DOHH2 (cell line): ENCODE results near the gene RNF4.
"Not testable (repeated sequence)": the region's sequence is repeated elsewhere in the genome, so short reads cannot be mapped to it uniquely, and the experiment has no call there.

Experiments
- H3F3A ChIP-seq: fragments of 200-600 bp; sonication (generic), shearing (Covaris generic); 2 replicates; pipeline ENCODE4 v1.6.0; 2016; ENCODE audit warnings: antibody characterized with exemption, mild to moderate bottlenecking; ENCODE audit not compliant: control insufficient read depth, insufficient read depth
- H3K27ac ChIP-seq: fragments of 200-600 bp; sonication (generic); 2 replicates; pipeline ENCODE4 v1.5.1; 2014; ENCODE audit warnings: low read depth, mild to moderate bottlenecking, low read length, moderate library complexity
- H3K27me3 ChIP-seq: fragments of 200-600 bp; sonication (generic); 2 replicates; pipeline ENCODE4 v1.6.1; 2014; ENCODE audit warnings: mild to moderate bottlenecking, low read length, mixed read lengths; ENCODE audit not compliant: control insufficient read depth
- H3K36me3 ChIP-seq: fragments of 200-600 bp; sonication (generic); 2 replicates; pipeline ENCODE4 v1.6.1; 2014; ENCODE audit warnings: mild to moderate bottlenecking, low read length, moderate library complexity, mixed read lengths; ENCODE audit not compliant: control insufficient read depth
- H3K4me1 ChIP-seq: fragments of 200-600 bp; sonication (generic); 2 replicates; pipeline ENCODE4 v1.6.1; 2014; ENCODE audit warnings: mild to moderate bottlenecking, low read length, mixed read lengths; ENCODE audit not compliant: control insufficient read depth
- H3K4me2 ChIP-seq: fragments of 200-600 bp; sonication (generic); 2 replicates; pipeline ENCODE4 v1.6.0; 2014; ENCODE audit warnings: mild to moderate bottlenecking, low read length, moderate library complexity
- H3K4me3 ChIP-seq: fragments of 200-600 bp; sonication (generic); 2 replicates; pipeline ENCODE4 v1.5.1; 2014; ENCODE audit warnings: mild to moderate bottlenecking, low read length, mixed read lengths
- H3K79me2 ChIP-seq: fragments of 200-600 bp; sonication (generic); 2 replicates; pipeline ENCODE4 v1.6.1; 2014; ENCODE audit warnings: mild to moderate bottlenecking, low read length, mixed read lengths; ENCODE audit not compliant: control insufficient read depth
- H3K9me2 ChIP-seq: fragments of 200-600 bp; sonication (generic); replicated peaks from 2 replicates; pipeline ENCODE4 v1.6.1; 2014; ENCODE audit warnings: mild to moderate bottlenecking, low read length, mixed read lengths; ENCODE audit not compliant: control insufficient read depth
- H3K9me3 ChIP-seq: fragments of 200-600 bp; sonication (generic); 2 replicates; pipeline ENCODE4 v1.6.1; 2014; ENCODE audit warnings: antibody characterized with exemption, low read length, mixed read lengths; ENCODE audit not compliant: control insufficient read depth, insufficient read depth
- H4K20me1 ChIP-seq: fragments of 200-600 bp; sonication (generic); 2 replicates; pipeline ENCODE4 v1.6.0; 2014; ENCODE audit warnings: low read depth, mild to moderate bottlenecking, antibody characterized with exemption, low read length, moderate library complexity; ENCODE audit not compliant: control insufficient read depth, insufficient read depth
- CTCF ChIP-seq: fragments of 200-600 bp; sonication (generic); IDR thresholded peaks from one replicate; pipeline ENCODE4 v1.5.1; 2014; ENCODE audit warnings: antibody characterized with exemption, mild to moderate bottlenecking, low read depth, low read length; ENCODE audit not compliant: poor library complexity, severe bottlenecking
- EZH2phosphoT487 ChIP-seq: fragments of 200-600 bp; sonication (generic); IDR thresholded peaks from 2 replicates; pipeline ENCODE4 v1.6.1; 2017; ENCODE audit warnings: borderline replicate concordance, mild to moderate bottlenecking, antibody characterized with exemption, low read length, moderate library complexity, mixed read lengths

The RNF4 gene

GRCh38 chr4:2535376-2536192 is 66.7 kb downstream of the RNF4 start:
- peaks cover 9% of the 10 kb centered on the region for H3K36me3 ChIP-seq
- H3K27me3 ChIP-seq: no peaks in the 10 kb centered on the region
- no peaks in the 10 kb centered on the region for H3F3A ChIP-seq
- H3K4me1 ChIP-seq: peaks cover 15% of the 10 kb centered on the region
- peak overlapping the region; percentile 40 for H3K27ac ChIP-seq
- peak overlapping the region; percentile 88 for H3K4me3 ChIP-seq
- TF ChIP-seq EZH2phosphoT487: no peak
- peak; percentile 28 for TF ChIP-seq CTCF
- H3K9me2 ChIP-seq: no peaks in the 10 kb centered on the region
- peak overlapping the region; percentile 95 for H3K4me2 ChIP-seq
- H4K20me1 ChIP-seq: peaks cover 13% of the 10 kb centered on the region
- H3K9me3 ChIP-seq: no peaks in the 10 kb centered on the region
- peaks cover 37% of the 10 kb centered on the region for H3K79me2 ChIP-seq

GRCh38 chr4:2536193-2537010 is 67.5 kb downstream of the RNF4 start, which contains the start of gene FAM193A:
TSS of gene FAM193A (plus strand) at chr4:2536647. CDS start at chr4:2536916, 269 bp downstream.
- H3K4me3 ChIP-seq: peak within 1 kb of the TSS; percentile 88
- peaks cover 15% of the 10 kb centered on the region for H3K4me1 ChIP-seq
- H3K9me3 ChIP-seq: no peaks in the 10 kb centered on the region
- no peaks in the 10 kb centered on the region for H3F3A ChIP-seq
- H3K36me3 ChIP-seq: peaks cover 9% of the 10 kb centered on the region
- H4K20me1 ChIP-seq: peaks cover 13% of the 10 kb centered on the region
- TF ChIP-seq CTCF (no peak), EZH2phosphoT487 (no peak)
- no peaks in the 10 kb centered on the region for H3K27me3 ChIP-seq
- H3K79me2 ChIP-seq: peaks cover 45% of the 10 kb centered on the region
- peak within 1 kb of the TSS; percentile 95 for H3K4me2 ChIP-seq
- no peaks in the 10 kb centered on the region for H3K9me2 ChIP-seq
- peak within 1 kb of the TSS; percentile 40 for H3K27ac ChIP-seq

GRCh38 chr4:2537011-2537830 is 68.3 kb downstream of the RNF4 start:
- peaks cover 53% of the 10 kb centered on the region for H3K79me2 ChIP-seq
- no peaks in the 10 kb centered on the region for H3F3A ChIP-seq
- peaks cover 9% of the 10 kb centered on the region for H3K36me3 ChIP-seq
- H3K9me3 ChIP-seq: no peaks in the 10 kb centered on the region
- peak overlapping the region; percentile 74 for H3K4me2 ChIP-seq
- H3K9me2 ChIP-seq: no peaks in the 10 kb centered on the region
- TF ChIP-seq EZH2phosphoT487: no peak
- TF ChIP-seq CTCF: no peak
- peak overlapping the region; percentile 83 for H3K4me3 ChIP-seq
- H4K20me1 ChIP-seq: peaks cover 13% of the 10 kb centered on the region
- H3K27me3 ChIP-seq: no peaks in the 10 kb centered on the region
- peaks cover 15% of the 10 kb centered on the region for H3K4me1 ChIP-seq
- peak overlapping the region; percentile 16 for H3K27ac ChIP-seq

GRCh38 chr4:2543580-2544191 is 74.8 kb downstream of the RNF4 start:
- H4K20me1 ChIP-seq: peaks cover 18% of the 10 kb centered on the region
- not testable (repeated sequence) for H3K4me2 ChIP-seq, H3K27ac ChIP-seq, H3K27me3 ChIP-seq, H3K9me3 ChIP-seq, H3K9me2 ChIP-seq, H3K4me3 ChIP-seq, H3F3A ChIP-seq, H3K4me1 ChIP-seq
- peaks cover 100% of the 10 kb centered on the region for H3K79me2 ChIP-seq
- peaks cover 16% of the 10 kb centered on the region for H3K36me3 ChIP-seq
